Keratinocyte (primary cell): ENCODE results near the gene GPR173.

Source experiments
- EZH2 ChIP-seq: IDR thresholded peaks from one replicate; pipeline ENCODE4 v1.6.1; 2012; ENCODE audit warnings: inconsistent platforms, mild to moderate bottlenecking, low read length, moderate library complexity
- TF ChIP-seq, protein P1 (sequence below), 3 experiments: IDR thresholded peaks in 1 of 3; conservative IDR thresholded peaks in 1 of 3; optimal IDR thresholded peaks in 1 of 3; 2 replicates in 2 of 3; 3 replicates in 1 of 3; pipeline versions ENCODE3 to v1.5.1; 2011; ENCODE audit warnings: low read length in 3 of 3, mild to moderate bottlenecking in 3 of 3, moderate library complexity in 2 of 3, control low read depth in 1 of 3, inconsistent platforms in 1 of 3; ENCODE audit not compliant: insufficient read depth in 2 of 3; ENCODE audit errors: extremely low read depth in 1 of 3

DNA sequence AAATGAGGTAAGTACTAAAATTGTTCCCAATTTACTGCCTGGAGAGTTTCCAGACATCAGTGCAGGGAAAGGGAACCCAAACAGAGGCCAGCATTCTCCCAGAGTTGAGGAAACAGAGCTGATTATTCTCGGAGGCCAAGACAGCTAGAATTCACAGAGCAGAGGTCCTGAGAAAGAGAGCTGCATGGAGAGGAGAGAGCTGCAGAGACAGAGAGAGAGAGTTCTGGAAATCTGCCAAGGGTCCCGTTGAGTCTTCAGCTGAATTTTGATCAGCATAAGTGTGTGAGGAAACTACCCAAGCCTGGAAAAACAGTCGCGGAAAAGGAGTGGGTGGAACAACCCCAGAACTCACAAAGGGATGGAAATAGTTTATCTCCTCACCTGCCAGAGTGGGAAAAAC, 43.8 kb upstream of the GPR173 start:
- TF ChIP-seq, protein P1, sequence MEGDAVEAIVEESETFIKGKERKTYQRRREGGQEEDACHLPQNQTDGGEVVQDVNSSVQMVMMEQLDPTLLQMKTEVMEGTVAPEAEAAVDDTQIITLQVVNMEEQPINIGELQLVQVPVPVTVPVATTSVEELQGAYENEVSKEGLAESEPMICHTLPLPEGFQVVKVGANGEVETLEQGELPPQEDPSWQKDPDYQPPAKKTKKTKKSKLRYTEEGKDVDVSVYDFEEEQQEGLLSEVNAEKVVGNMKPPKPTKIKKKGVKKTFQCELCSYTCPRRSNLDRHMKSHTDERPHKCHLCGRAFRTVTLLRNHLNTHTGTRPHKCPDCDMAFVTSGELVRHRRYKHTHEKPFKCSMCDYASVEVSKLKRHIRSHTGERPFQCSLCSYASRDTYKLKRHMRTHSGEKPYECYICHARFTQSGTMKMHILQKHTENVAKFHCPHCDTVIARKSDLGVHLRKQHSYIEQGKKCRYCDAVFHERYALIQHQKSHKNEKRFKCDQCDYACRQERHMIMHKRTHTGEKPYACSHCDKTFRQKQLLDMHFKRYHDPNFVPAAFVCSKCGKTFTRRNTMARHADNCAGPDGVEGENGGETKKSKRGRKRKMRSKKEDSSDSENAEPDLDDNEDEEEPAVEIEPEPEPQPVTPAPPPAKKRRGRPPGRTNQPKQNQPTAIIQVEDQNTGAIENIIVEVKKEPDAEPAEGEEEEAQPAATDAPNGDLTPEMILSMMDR (optimal IDR thresholded peaks at IDR 0.05 in 1 of 3, IDR thresholded peaks at IDR 0.05 in 1 of 3, conservative IDR thresholded peaks at IDR 0.05 in 1 of 3; ENCODE audit: extremely low read depth in 1 of 3, insufficient read depth in 2 of 3, low read length in 3 of 3), result no peak
- TF ChIP-seq EZH2, result no peak
